Stimulated activated CD4-positive, alpha-beta T cell treated with anti-CD3 and anti-CD28 coated beads, TNF-alpha, amount 100 ng/mL, for 24 hours (primary cell): ENCODE measurements around the gene GCLM.
"Not testable (repeated sequence)": the region's sequence is repeated elsewhere in the genome, so short reads cannot be mapped to it uniquely, and the experiment has no call there.

ENCODE experiments used
- DNase-seq, 3 experiments: peaks; one replicate each; pipeline ENCODE4 v3.0.0-alpha.2; 2020; ENCODE audit warnings: low read depth in 3 of 3

Gene GCLM, protein sequence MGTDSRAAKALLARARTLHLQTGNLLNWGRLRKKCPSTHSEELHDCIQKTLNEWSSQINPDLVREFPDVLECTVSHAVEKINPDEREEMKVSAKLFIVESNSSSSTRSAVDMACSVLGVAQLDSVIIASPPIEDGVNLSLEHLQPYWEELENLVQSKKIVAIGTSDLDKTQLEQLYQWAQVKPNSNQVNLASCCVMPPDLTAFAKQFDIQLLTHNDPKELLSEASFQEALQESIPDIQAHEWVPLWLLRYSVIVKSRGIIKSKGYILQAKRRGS

GRCh38 chr1:93909146-93910050 is at the start of gene GCLM:
Gene GCLM, minus strand, starts transcription at chr1:93909430. Its CDS starts 267 bp downstream, at chr1:93909163.
- DNase-seq = peak; percentile 77 to 90 (median 83)

DNA sequence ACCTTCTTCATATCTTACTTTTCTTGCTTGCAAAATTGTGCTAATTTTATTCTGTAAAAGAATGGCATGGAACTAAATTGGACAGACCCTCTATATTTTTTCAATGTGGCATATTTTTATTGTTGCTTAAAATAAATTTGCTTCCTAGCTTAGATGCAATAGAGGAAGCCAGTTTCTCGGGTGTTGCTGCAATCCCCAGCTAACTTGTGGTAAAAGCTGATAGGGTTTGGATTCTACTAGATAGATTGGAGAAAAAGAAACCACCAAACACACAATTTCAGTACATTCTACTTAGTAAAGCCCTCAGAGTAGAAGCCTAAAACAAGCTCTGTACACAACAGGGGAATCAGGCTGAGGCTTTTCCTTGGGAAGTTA is 49.5 kb upstream of the GCLM start:
- DNase-seq = no peak

DNA sequence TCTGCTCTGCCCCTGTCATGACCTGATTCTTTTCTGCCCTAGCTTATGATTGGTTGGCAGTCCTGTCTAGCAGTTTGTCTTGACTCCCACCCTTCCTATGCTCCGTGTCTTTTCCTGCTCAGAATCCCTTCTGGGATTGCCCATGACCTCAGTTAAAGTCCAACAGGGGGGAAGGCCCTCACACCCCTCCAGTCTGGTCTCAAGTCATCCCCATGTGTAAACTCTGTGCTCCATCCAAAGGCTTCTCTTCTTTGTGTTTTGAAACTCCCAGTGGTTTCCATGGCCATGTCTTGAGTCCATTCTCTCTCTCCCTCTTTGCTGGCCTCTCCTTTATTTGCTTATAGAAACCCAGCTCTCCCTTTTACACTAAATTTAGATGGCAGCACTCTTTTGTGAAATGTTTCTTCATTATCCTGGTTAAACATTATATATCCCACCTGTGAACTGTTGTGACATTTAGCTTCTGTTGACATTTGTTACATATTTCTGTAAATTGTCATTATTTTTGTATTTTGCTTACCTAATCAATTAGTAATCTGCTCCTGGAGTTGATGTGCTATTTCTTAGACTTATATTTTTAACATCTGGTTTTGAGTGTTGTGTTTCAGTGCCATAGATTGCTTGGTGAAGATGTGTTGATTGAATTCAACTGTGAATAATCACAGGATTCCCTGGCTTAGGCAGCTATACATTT is 48.9 kb upstream of the GCLM start:
- DNase-seq = no peak

DNA sequence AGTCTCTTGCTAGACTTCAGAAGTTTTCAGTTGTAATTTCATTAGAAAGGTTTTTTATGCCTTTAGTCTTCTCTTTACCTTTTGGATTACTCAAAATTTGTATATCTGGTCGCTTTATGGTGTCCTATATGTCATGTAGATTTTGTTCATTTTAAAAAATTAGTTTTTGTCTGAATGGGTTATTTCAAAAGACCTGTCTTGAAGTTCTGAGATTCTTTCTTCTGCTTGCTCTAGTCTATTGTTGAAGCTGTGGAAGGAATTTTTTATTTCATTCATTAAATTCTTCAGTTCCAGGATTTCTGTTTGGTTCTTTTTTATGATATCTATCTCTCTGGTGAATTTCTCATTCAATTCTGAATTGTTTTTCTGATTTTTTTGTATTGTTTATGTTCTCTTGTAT is 46.5 kb upstream of the GCLM start:
- no peak for DNase-seq

- not testable (repeated sequence) for DNase-seq
Measured at GRCh38 chr1:93947002-93947686, 37.9 kb upstream of the GCLM start.

DNA sequence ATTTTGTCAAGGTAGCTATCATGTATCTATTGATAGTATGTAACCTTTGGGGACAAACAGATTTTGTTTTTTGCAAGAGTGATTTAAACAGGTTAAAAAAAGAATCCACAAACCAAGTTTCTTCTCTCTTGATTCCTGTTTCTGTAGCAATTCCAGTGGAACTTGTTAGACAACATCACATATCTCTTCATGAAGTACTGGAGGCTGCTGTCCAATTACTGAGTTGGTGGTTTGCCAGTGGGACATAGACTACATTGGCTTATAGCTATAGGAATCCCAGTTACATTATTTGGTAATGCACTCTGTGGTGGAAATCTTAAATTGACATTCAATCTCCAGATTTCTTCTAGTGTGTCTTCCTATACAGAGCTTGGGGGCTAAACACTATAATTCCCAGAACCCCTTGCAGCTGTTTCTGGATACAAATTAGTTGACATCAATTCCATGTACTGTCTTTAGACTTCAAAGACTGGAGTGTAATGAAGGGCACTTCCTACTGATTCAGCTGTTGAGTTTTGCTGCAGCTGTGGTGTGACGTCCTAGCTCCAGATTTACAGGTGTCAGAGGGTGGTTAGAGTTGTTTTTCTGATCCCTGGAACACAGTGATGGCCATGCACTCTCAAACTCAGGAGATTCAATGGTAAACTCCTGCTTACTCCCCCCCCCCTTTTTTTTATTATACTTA is 29.4 kb upstream of the GCLM start:
- no peak for DNase-seq

- no peak for DNase-seq
Measured at GRCh38 chr1:93937997-93938396, 28.8 kb upstream of the GCLM start.

DNA sequence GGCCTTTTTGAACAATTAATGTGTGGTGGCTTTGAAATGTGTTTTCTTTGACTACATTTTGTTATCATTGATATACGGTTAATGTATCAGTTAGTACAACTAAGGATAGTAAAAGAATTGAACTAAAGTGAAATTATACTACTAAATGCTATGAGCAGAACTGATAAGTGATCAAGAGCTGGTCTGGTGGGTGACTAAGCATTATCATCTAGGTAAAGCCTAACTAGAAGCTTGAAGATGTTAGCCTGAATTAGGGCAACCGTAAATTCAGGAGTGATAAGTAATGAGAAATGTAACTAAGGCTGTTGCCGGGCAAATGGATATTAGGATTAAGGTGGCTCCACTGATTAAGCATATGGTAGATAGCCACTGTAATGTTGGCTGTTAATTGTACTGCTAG is 16.0 kb upstream of the GCLM start:
- DNase-seq = no peak

- no peak for DNase-seq
Measured at GRCh38 chr1:93919780-93920179, 10.6 kb upstream of the GCLM start.

- DNase-seq = no peak
Measured at GRCh38 chr1:93917302-93917701, 8.1 kb upstream of the GCLM start.

DNA sequence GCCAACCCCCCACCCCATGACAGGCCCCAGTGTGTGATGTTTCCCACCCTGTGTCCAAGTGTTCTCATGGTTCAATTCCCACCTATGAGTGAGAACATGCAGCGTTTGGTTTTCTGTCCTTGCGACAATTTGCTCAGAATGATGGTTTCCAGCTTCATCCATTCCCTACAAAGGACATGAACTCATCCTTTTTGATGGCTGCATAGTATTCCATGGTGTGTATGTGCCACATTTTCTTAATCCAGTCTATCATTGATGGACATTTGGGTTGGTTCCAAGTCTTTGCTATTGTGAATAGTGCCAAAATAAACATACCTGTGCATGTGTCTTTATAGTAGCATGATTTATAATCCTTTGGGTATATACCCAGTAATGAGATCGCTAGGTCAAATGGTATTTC is 1.6 kb upstream of the GCLM start:
- DNase-seq = not testable (repeated sequence)

DNA sequence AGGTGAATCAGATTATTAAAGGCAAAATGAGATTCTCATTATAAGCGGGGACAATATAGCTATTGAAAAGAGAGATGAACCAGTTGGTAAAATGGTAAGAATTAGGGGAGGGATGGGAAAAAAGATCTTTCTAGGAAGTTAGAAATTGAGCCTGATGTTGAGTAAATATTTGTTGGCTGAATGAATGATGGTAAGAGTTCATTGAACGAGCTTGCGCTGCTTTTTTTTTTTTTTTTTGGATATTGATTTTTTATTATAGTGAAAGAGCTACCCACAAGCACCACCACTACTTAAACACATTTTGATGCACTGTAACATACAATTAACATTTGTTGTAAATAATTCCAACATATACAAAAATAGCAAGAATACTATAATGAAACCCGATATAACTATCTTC is 1.1 kb upstream of the GCLM start:
- no peak for DNase-seq

DNA sequence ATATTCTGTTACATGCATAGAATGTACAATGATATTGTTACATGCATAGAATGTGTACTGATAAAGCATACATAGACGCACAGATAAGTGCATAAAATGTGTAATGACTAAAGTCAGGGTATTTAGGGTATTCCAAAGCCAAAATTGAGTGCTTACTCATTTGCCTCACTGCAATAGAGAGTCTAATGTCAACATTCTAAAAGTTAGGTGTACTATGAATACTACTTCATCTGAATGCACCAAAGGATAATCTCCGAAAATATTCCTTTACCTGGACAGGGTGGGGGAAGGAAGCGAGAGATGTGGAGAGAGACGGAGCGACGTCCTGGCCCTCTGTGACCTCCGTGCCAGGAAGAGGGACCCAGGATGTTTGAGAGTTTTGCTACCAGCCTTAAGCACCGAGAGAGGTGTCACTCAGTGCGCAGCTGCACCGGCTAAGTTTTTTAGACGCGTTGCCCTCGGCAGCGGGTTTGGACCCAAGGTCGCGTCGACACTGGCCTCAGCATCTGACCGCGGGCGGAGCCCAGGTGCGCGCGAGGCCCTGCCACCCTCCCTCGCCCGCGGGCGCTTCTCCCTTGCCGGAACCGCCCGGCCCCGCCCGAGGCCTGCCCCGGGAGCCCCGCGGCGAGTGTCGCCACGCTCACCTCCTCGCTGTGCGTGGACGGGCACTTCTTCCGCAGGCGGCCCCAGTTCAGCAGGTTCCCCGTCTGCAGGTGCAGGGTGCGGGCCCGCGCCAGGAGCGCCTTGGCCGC is 660 bp downstream of the GCLM start:
- DNase-seq = peak in 2 of 3 experiments; percentile 7 to 28

DNA sequence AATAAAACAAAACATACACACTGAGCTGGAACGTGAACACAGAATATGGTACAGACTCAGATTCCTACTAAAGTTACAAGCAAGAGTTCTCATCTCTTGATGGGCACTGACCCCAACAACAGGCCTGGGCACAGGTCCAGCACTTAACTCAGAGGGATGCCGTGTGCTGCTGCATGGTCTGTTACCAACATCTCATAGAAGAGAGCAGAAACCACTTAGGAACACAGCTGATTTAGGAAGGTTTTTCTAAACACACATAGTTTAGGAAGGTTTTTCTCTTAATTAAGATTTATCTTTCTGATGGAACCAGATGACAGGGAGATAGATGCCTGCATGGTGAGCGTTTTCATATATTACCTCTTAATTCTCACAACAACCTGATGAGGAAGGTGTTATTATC is 1.5 kb downstream of the GCLM start:
- no peak for DNase-seq

DNA sequence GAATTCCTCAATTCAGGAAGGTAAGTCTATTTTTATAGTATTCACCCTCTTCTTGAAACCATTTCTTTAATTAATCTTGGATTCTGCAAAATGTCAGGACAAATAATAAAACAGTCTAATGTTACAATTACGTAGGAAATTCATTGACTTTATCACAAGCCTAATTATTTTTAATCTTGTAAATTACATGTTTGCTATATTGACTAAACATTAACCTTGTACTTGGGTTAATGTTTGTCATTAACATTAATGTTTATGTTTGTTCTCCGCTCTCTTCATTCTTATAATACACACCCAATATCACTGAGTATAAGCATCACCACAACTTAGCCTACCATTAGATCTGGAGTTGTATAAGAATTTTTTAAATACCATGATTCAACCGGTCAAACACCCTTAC is 2.8 kb downstream of the GCLM start:
- no peak for DNase-seq

GRCh38 chr1:93905734-93906133 is 3.5 kb downstream of the GCLM start:
- no peak for DNase-seq

DNA sequence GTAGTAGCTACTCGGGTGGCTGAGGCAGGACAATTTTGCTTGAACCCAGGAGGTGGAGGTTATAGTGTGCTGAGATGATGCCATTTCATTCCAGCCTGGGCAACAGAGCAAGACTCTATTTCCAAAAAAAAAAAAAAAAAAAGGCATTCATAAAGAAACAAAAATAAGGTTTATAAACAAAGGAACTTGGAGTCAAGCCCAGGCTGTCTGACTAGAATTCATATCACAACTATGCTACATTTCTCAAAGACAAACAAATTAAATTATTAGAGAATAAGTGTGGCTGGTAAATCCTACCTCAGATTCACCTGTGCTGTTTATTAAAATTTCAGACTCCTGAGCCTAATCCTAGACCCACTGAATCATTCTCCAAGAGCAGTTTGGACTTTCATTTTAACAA is 4.2 kb downstream of the GCLM start:
- DNase-seq = no peak

GRCh38 chr1:93904228-93904627 is 5.0 kb downstream of the GCLM start:
- no peak for DNase-seq

GRCh38 chr1:93900723-93901504 is 8.3 kb downstream of the GCLM start:
- no peak for DNase-seq
